Panc1 (cell line): ENCODE results near the gene FCHSD2.

Source experiments
- POLR2AphosphoS5 ChIP-seq: IDR thresholded peaks from 2 replicates; pipeline ENCODE4 v1.6.1; 2012; ENCODE audit warnings: mild to moderate bottlenecking, low read depth, low read length, moderate library complexity
- TCF7L2 ChIP-seq: IDR thresholded peaks from 2 replicates; pipeline ENCODE4 v1.6.1; 2011; ENCODE audit warnings: mild to moderate bottlenecking, low read depth, low read length, inconsistent platforms
- TF ChIP-seq, protein P1 (sequence below): fragments of 450-650 bp; IDR thresholded peaks from 2 replicates; pipeline ENCODE4 v1.5.1; 2017; ENCODE audit warnings: mild to moderate bottlenecking
- TF ChIP-seq, protein P2 (sequence below), 2 experiments: IDR thresholded peaks; 2 replicates each; pipeline ENCODE4 v1.6.1; 2011 to 2012; ENCODE audit warnings: low read depth in 2 of 2, control low read depth in 1 of 2, low read length in 1 of 2, mild to moderate bottlenecking in 1 of 2, moderate library complexity in 1 of 2; ENCODE audit not compliant: insufficient read depth in 1 of 2

DNA sequence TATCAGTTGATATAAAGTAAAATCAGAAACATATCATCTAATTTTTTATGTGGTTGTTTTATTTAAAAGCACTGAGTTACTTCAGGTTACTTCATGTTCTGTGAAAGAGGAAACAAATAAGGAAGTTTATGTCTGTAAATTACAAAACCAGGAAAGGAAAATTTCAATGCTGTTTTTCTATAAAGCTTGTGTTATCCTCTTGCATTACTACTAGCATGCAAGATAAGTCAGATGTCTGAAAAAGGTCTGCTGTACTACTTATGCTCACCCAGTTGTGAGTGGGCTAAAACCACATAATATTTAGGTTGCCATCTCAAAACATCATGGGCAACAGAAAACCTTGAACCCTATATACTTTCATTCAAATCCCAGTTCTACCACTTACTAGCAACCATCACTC, 206.4 kb downstream of the FCHSD2 start:
- TF ChIP-seq, protein P1, sequence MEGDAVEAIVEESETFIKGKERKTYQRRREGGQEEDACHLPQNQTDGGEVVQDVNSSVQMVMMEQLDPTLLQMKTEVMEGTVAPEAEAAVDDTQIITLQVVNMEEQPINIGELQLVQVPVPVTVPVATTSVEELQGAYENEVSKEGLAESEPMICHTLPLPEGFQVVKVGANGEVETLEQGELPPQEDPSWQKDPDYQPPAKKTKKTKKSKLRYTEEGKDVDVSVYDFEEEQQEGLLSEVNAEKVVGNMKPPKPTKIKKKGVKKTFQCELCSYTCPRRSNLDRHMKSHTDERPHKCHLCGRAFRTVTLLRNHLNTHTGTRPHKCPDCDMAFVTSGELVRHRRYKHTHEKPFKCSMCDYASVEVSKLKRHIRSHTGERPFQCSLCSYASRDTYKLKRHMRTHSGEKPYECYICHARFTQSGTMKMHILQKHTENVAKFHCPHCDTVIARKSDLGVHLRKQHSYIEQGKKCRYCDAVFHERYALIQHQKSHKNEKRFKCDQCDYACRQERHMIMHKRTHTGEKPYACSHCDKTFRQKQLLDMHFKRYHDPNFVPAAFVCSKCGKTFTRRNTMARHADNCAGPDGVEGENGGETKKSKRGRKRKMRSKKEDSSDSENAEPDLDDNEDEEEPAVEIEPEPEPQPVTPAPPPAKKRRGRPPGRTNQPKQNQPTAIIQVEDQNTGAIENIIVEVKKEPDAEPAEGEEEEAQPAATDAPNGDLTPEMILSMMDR: no peak
- no peak for TF ChIP-seq TCF7L2
- TF ChIP-seq, protein P2, sequence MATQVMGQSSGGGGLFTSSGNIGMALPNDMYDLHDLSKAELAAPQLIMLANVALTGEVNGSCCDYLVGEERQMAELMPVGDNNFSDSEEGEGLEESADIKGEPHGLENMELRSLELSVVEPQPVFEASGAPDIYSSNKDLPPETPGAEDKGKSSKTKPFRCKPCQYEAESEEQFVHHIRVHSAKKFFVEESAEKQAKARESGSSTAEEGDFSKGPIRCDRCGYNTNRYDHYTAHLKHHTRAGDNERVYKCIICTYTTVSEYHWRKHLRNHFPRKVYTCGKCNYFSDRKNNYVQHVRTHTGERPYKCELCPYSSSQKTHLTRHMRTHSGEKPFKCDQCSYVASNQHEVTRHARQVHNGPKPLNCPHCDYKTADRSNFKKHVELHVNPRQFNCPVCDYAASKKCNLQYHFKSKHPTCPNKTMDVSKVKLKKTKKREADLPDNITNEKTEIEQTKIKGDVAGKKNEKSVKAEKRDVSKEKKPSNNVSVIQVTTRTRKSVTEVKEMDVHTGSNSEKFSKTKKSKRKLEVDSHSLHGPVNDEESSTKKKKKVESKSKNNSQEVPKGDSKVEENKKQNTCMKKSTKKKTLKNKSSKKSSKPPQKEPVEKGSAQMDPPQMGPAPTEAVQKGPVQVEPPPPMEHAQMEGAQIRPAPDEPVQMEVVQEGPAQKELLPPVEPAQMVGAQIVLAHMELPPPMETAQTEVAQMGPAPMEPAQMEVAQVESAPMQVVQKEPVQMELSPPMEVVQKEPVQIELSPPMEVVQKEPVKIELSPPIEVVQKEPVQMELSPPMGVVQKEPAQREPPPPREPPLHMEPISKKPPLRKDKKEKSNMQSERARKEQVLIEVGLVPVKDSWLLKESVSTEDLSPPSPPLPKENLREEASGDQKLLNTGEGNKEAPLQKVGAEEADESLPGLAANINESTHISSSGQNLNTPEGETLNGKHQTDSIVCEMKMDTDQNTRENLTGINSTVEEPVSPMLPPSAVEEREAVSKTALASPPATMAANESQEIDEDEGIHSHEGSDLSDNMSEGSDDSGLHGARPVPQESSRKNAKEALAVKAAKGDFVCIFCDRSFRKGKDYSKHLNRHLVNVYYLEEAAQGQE (IDR thresholded peaks at IDR 0.05; ENCODE audit: insufficient read depth in 1 of 2, low read depth in 2 of 2, low read length in 1 of 2): no peak
- TF ChIP-seq POLR2AphosphoS5: no peak
